Measurements from ENCODE around the gene PHF21A. TPM values are rescaled to one million over a fixed set of nuclear protein-coding genes. Genes with fewer than 3 reads are reported as not detected.
A peak's percentile ranks its signal among the peaks of the same experiment; 100 is the strongest.

Gene PHF21A
- total RNA-seq, 1 donor from 2014 or later: 69.3 TPM

GRCh38 chr11:46119352-46120216 is 1.7 kb downstream of the PHF21A start:
- FAIRE-seq: no peak
- no peaks in the 10 kb centered on the region for H3K36me3 Mint-ChIP-seq (ENCODE audit: low read depth, unreplicated experiment)
- peak overlapping the region; percentile 29 for H3K27ac Mint-ChIP-seq (ENCODE audit: unreplicated experiment)
- H3K4me1 Mint-ChIP-seq (ENCODE audit: low read depth, unreplicated experiment): peaks cover 19% of the 10 kb centered on the region
- TF ChIP-seq EZH2 (IDR thresholded peaks at IDR 0.05; ENCODE audit: insufficient read depth, low read length) (no peak), CTCF (IDR thresholded peaks at IDR 0.05; ENCODE audit: insufficient read depth, low read depth, low read length) (no peak)
- peaks cover 52% of the 10 kb centered on the region for H3K79me2 ChIP-seq (ENCODE audit: insufficient read depth, low read length)
- H3K27me3 Mint-ChIP-seq (ENCODE audit: low read depth, unreplicated experiment): no peaks in the 10 kb centered on the region
- H3K4me2 ChIP-seq (ENCODE audit: low read length): peak overlapping the region; percentile 96
- no peaks in the 10 kb centered on the region for H3K27me3 ChIP-seq (ENCODE audit: insufficient read depth, low read length)
- no peaks in the 10 kb centered on the region for H3K9me3 Mint-ChIP-seq (ENCODE audit: unreplicated experiment)
- H3K36me3 ChIP-seq (ENCODE audit: insufficient read depth, low read length): no peaks in the 10 kb centered on the region
- peak overlapping the region; percentile 80 for H3K9ac ChIP-seq (ENCODE audit: low read length)
- H3K4me3 ChIP-seq (ENCODE audit: insufficient read depth, low read depth, low read length): peak overlapping the region; percentile 67
- DNase-seq (ENCODE audit: low read depth): peak; percentile 73
- H3K4me1 ChIP-seq (ENCODE audit: insufficient read depth, low read length): peaks cover 4% of the 10 kb centered on the region
- H2AFZ ChIP-seq (ENCODE audit: low read depth, low read length): peak overlapping the region; percentile 68
- H4K20me1 ChIP-seq (ENCODE audit: insufficient read depth, low read length): peaks cover 27% of the 10 kb centered on the region
- no peaks in the 10 kb centered on the region for H3K9me3 ChIP-seq (ENCODE audit: insufficient read depth, low read depth, low read length)
- peak overlapping the region; percentile 47 for H3K27ac ChIP-seq (ENCODE audit: low read depth, low read length)
- H3K4me3 Mint-ChIP-seq (ENCODE audit: unreplicated experiment): peak overlapping the region; percentile 94

- Histone ChIP-seq H2AFZ (ENCODE audit: low read depth, low read length) (peak overlapping the region; percentile 68), H3K9me3 (ENCODE audit: insufficient read depth, low read depth, low read length) (no peaks in the 10 kb centered on the region), H3K36me3 (ENCODE audit: insufficient read depth, low read length) (no peaks in the 10 kb centered on the region), H3K4me2 (ENCODE audit: low read length) (peak overlapping the region; percentile 96), H3K79me2 (ENCODE audit: insufficient read depth, low read length) (peaks cover 59% of the 10 kb centered on the region), H3K4me1 (ENCODE audit: insufficient read depth, low read length) (peaks cover 4% of the 10 kb centered on the region), H3K27me3 (ENCODE audit: insufficient read depth, low read length) (no peaks in the 10 kb centered on the region), H3K4me3 (ENCODE audit: insufficient read depth, low read depth, low read length) (peak overlapping the region; percentile 67), H3K9ac (ENCODE audit: low read length) (peak overlapping the region; percentile 80), H3K27ac (ENCODE audit: low read depth, low read length) (peak overlapping the region; percentile 47), H4K20me1 (ENCODE audit: insufficient read depth, low read length) (peaks cover 34% of the 10 kb centered on the region)
- no peak for TF ChIP-seq EZH2 (IDR thresholded peaks at IDR 0.05; ENCODE audit: insufficient read depth, low read length)
- TF ChIP-seq CTCF (IDR thresholded peaks at IDR 0.05; ENCODE audit: insufficient read depth, low read depth, low read length): no peak
- no peak for DNase-seq (ENCODE audit: low read depth)
- Mint-ChIP-seq H3K36me3 (ENCODE audit: low read depth, unreplicated experiment) (no peaks in the 10 kb centered on the region), H3K4me3 (ENCODE audit: unreplicated experiment) (peak overlapping the region; percentile 94), H3K9me3 (ENCODE audit: unreplicated experiment) (no peaks in the 10 kb centered on the region), H3K27ac (ENCODE audit: unreplicated experiment) (peak overlapping the region; percentile 29), H3K4me1 (ENCODE audit: low read depth, unreplicated experiment) (peaks cover 25% of the 10 kb centered on the region), H3K27me3 (ENCODE audit: low read depth, unreplicated experiment) (no peaks in the 10 kb centered on the region)
- FAIRE-seq: no peak
Measured at GRCh38 chr11:46118702-46119351, 2.4 kb downstream of the PHF21A start.

Measured in astrocyte (in vitro differentiated cells and primary cell).